ENCODE measurements around the gene MEX3B. TPM values are rescaled to one million over a fixed set of nuclear protein-coding genes. Genes with fewer than 3 reads are reported as not detected.

The MEX3B gene
- total RNA-seq, result 89.7 TPM

GRCh38 chr15:82045892-82046665, at the start of gene MEX3B:
MEX3B (minus strand) TSS chr15:82046018; CDS start chr15:82045705, 313 bp downstream.
- DNase-seq (ENCODE audit: low spot score in 2 of 2) (peak; percentile 93 to 98), FAIRE-seq (no peak)

DNA sequence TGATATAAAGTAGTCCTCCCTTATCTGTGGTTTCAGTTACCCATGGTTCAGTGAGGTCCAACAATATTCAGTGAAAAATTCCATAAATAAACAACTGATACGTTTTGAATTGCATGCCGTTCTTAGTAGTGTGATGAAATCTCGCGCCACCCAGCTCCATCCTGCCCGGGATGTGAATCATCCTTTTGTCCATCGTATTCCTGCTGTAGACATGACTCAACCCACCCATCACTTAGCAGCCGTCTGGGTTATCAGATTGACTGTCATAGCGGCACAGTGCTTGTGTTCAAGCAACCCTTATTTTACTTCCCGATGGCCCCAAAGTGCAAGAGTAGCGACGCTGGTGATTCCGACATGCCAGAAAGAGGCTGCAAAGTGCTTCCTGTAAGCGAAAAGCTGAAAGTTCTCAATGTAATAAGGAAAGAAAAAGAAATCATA, 48.0 kb upstream of the MEX3B start:
- FAIRE-seq, result no peak
- DNase-seq (ENCODE audit: low spot score in 2 of 2), result no peak

DNA sequence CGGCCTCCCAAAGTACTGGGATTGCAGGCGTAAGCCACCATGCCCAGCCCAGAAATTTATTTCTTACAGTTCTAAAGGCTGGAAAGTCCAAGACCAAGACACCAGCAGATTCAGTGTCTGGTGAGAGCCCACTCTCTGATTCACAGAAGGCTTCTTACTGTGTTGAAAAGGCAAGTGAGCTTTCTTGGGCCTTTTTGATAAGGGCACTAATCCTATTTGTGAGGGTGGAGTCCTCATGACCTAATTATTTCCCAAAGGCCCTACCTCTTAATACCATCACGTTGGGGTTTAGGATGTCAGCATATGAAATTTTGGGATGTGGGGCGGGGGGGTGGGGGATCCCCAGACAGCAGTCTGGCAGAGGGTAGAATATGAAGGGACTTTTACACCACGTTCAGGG, 47.5 kb upstream of the MEX3B start:
- DNase-seq (ENCODE audit: low spot score in 2 of 2) (no peak), FAIRE-seq (no peak)

DNA sequence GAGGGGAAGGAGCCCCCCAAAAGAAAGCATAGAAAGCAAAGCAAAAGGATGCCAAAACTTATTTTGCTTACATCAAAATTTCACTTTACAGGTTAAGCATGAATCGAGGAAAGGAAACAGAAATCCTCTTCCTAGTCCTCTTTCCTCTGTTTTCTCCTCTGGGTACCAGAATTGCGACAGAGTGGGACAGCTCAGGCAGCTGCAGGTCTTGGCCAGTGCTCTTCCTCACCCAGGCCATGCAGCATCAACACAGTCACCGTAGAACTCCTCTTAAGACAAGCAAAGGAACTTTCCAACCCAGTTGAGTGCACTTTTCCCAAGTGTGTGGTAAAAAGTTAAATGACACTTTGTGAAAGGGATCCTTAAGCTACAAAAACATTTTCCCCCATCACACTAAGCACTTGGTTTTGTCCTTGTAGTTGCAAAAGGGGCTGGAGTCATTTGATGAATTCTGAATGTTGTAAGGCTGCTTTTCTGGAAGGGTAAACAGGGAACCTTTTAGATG, 45.9 kb upstream of the MEX3B start:
- DNase-seq (ENCODE audit: low spot score in 2 of 2), result no peak
- no peak for FAIRE-seq

- DNase-seq (ENCODE audit: low spot score in 2 of 2) (no peak), FAIRE-seq (no peak)
Measured at GRCh38 chr15:82086243-82086995, 40.6 kb upstream of the MEX3B start.

DNA sequence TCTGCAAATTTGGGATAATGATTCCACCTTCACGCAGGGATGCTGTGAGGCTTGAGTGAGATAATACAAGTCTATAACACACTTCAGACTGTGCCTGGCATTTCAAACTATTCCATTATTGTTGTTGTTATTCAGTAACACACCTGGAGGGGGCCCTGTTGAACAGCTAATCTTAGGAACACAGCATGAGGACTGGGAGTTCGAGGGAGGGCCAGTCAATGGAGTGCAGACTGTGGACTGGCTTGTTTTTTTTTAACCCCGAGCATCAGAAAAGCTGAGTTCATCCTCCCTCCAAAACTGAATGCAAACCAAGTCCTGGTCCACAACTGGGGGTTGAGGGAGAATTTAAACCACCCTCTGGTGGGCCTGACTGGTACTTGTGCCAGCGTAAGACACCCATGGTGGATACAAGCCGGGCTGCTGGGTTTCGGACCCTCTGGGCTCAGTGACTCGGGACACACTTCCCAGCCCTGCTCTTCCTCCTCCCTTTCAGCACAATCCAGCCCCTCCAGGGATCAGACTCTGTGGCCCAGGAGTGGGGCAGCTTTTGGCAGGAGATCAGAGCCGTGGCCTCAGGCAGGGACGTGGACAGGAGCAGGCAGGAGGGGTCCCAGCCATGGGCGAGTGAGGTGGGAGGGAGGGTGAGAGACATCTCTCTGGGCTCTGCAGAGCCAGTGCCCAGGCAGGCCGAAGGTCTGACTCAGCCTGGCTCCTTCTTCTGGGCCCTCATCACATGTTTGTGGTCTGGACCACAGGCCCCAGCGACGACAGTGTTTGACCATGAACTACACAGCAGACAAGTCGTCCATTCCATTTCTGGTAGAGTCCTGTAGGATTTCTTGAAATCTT, 36.3 kb upstream of the MEX3B start:
- no peak for DNase-seq (ENCODE audit: low spot score in 2 of 2)
- no peak for FAIRE-seq

GRCh38 chr15:82080774-82081173, 35.0 kb upstream of the MEX3B start:
- DNase-seq (ENCODE audit: low spot score in 2 of 2), result no peak
- no peak for FAIRE-seq

GRCh38 chr15:82079736-82080135, 33.9 kb upstream of the MEX3B start:
- no peak for FAIRE-seq

GRCh38 chr15:82074610-82075009, 28.8 kb upstream of the MEX3B start:
- DNase-seq (ENCODE audit: low spot score in 2 of 2), result no peak

More at GRCh38 chr15:82079736-82080135, 33.9 kb upstream of the MEX3B start:
- DNase-seq (ENCODE audit: low spot score in 2 of 2), result no peak

GRCh38 chr15:82072926-82073537, 27.2 kb upstream of the MEX3B start:
- DNase-seq (ENCODE audit: low spot score in 2 of 2) (no peak), FAIRE-seq (no peak)

More at GRCh38 chr15:82074610-82075009, 28.8 kb upstream of the MEX3B start:
- no peak for FAIRE-seq

GRCh38 chr15:82066455-82066854, 20.6 kb upstream of the MEX3B start:
- FAIRE-seq (no peak), DNase-seq (ENCODE audit: low spot score in 2 of 2) (no peak)

GRCh38 chr15:82064824-82065223, 19.0 kb upstream of the MEX3B start:
- FAIRE-seq, result no peak

DNA sequence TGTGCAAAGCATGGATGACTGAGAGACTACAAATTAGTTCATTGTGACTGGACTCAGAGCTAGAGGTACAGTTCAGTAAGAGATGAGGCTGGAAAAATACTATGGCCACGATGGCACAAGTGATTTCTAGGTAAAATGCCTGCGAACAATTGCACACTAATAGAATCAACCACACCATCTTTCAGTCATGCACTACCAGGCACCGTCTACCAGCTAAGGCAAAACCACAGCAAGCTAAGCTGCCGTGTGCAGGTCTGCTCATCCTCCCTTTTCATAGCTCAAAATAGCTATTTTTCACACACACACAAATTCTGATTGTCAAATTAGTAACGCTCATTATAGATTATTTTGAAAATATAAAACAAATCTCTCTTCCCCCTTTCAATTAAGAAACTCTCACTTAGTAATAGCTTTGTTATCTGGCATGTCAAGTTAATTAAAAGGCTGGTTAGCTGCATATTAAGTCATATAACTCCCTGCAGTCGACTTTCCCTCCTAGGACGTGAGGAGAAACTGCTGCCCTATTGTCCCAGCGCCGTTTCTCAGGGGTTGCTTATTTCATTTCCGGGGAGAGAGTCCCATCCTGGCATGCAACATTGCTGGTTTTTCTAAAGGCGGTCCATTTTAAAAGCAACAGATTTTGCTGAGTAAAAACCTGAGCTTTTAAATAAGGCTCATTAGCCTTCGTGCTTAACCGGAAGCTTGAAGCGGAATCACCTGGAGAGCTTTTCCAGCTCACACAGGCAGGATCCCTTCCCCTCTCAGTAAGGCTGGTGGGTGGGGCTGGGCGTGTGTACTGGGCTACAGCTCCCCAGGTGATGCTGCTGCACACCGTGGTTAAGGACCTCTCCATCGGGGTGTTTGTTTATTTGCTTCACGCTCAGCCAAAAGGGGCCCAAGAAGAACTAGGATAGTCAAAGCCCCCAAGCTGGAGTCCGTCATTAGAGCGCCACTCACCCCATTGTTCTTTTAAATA, 16.9 kb upstream of the MEX3B start:
- FAIRE-seq, result no peak
- DNase-seq (ENCODE audit: low spot score in 2 of 2), result no peak

More at GRCh38 chr15:82064824-82065223, 19.0 kb upstream of the MEX3B start:
- DNase-seq (ENCODE audit: low spot score in 2 of 2), result no peak

DNA sequence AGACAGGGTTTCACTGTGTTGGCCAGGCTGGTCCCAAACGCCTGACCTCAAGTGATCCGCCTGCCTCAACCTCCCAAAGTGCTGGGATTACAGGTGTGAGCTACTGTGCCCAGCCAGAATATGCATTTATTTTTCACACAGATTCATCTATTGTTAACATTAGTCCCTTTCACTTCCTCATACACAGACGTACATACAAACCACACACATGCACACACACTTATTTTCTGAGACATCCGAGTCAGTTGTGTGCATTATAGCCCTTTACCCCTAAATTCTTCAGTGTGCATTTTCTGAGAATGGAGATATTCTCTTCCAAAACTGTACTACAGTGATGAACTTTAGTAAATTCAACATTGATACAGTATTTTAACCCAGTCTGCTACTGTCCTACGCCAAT, 15.0 kb upstream of the MEX3B start:
- DNase-seq (ENCODE audit: low spot score in 2 of 2) (no peak), FAIRE-seq (no peak)

DNA sequence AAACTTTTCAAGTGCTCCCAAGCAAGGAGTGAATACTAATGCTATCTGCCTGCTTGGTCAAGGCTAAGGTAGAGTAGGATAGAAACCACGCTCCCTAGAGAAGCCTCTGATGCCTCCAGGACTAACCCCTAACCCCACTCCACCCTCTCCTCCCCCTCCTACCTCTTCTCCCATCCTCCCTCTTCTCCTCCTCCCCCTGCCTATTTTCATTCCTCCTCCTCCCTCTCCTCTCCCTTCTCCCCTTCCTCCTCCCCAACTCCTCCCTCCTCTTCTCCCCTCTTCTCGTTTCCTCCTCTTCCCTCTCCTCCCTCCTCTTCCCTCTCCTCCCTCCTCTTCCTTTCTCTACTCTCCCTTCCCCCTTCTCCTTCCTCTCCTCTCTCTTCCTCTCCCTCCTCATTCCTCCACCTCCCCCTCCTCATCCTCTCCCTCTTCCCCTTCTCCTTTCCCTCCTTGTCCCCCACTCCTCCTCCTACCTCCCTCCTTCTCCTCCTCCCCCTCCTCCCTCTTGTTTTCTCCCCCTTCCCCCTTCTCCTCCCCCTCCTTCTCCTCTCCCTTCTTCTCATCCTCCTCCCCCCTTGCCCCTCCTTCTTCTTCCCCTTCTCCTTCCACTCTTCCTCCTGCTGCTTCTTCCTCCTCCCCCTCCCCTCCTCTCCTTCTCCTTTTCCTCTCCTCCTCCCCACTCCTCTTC, 12.8 kb upstream of the MEX3B start:
- no peak for FAIRE-seq
- DNase-seq (ENCODE audit: low spot score in 2 of 2), result no peak

- FAIRE-seq, result no peak
Measured at GRCh38 chr15:82058026-82058425, 12.2 kb upstream of the MEX3B start.

GRCh38 chr15:82056958-82057823, 11.4 kb upstream of the MEX3B start:
- FAIRE-seq (no peak), DNase-seq (ENCODE audit: low spot score in 2 of 2) (no peak)

More at GRCh38 chr15:82058026-82058425, 12.2 kb upstream of the MEX3B start:
- no peak for DNase-seq (ENCODE audit: low spot score in 2 of 2)

Data from frontal cortex (tissue), 4 donors.